NCI-H1092 treated with DMSO at 0.1 percent for 48 hours (cell line): ENCODE results near the gene GDI1.

Experiments
- DNase-seq: peaks from one replicate; lab custom pipeline; 2025; lab: John Stamatoyannopoulos, UW

GDI1 gene

GRCh38 chrX:154481911-154482601 lies 45.1 kb downstream of the GDI1 start:
- DNase-seq, result no peak

GRCh38 chrX:154482786-154483185 lies 45.8 kb downstream of the GDI1 start:
- no peak for DNase-seq

GRCh38 chrX:154483325-154483724 lies 46.4 kb downstream of the GDI1 start:
- no peak for DNase-seq

GRCh38 chrX:154484255-154485149 lies 47.5 kb downstream of the GDI1 start:
- no peak for DNase-seq

GRCh38 chrX:154485150-154486051 lies 48.4 kb downstream of the GDI1 start:
- DNase-seq, result peak; percentile 11

GRCh38 chrX:154486052-154486395 lies 49.1 kb downstream of the GDI1 start:
- DNase-seq, result peak; percentile 34

- peak; percentile 34 for DNase-seq
Observed at GRCh38 chrX:154486396-154487207, 49.6 kb downstream of the GDI1 start, which contains the start of gene UBL4A. Gene UBL4A, minus strand, starts transcription at chrX:154486615. Its CDS starts 31 bp downstream, at chrX:154486584.

GRCh38 chrX:154487518-154488290 lies 50.8 kb downstream of the GDI1 start:
- DNase-seq, result no peak

- DNase-seq, result no peak
Observed at GRCh38 chrX:154488336-154489075, 51.6 kb downstream of the GDI1 start.

GRCh38 chrX:154489182-154489581 lies 52.2 kb downstream of the GDI1 start:
- no peak for DNase-seq

GRCh38 chrX:154490021-154490413 lies 53.1 kb downstream of the GDI1 start:
- peak; percentile 31 for DNase-seq

GRCh38 chrX:154490414-154491083 lies 53.6 kb downstream of the GDI1 start, which contains the start of gene SLC10A3:
Gene SLC10A3, minus strand, starts transcription at chrX:154490629. Its CDS starts 1,689 bp downstream, at chrX:154488940.
- DNase-seq, result peak; percentile 92
